ENCODE results near the gene MYO15A.

MYO15A gene

GRCh38 chr17:18167421-18167820, 58.9 kb downstream of the MYO15A start:
- Histone ChIP-seq H3K4me1 (ENCODE audit: insufficient read depth, low read length) (no peaks in the 10 kb centered on the region), H3K4me3 (ENCODE audit: low read length) (no peak overlapping the region), H3K36me3 (ENCODE audit: insufficient read depth, low read depth, low read length) (no peaks in the 10 kb centered on the region)

GRCh38 chr17:18172531-18173278, 64.1 kb downstream of the MYO15A start:
- Histone ChIP-seq H3K4me3 (ENCODE audit: low read length) (no peak overlapping the region), H3K27me3 (ENCODE audit: insufficient read depth, low read length) (no peaks in the 10 kb centered on the region), H3K4me1 (ENCODE audit: insufficient read depth, low read length) (no peaks in the 10 kb centered on the region), H3K9ac (ENCODE audit: low read depth, low read length) (no peak overlapping the region), H3K36me3 (ENCODE audit: insufficient read depth, low read depth, low read length) (no peaks in the 10 kb centered on the region), H3K27ac (ENCODE audit: low read length) (no peak overlapping the region), H3K9me3 (ENCODE audit: insufficient read depth, low read depth, low read length) (no peaks in the 10 kb centered on the region)

More at GRCh38 chr17:18167421-18167820, 58.9 kb downstream of the MYO15A start:
- Histone ChIP-seq H3K27ac (ENCODE audit: low read length) (no peak overlapping the region), H3K9me3 (ENCODE audit: insufficient read depth, low read depth, low read length) (no peaks in the 10 kb centered on the region), H3K9ac (ENCODE audit: low read depth, low read length) (no peak overlapping the region), H3K27me3 (ENCODE audit: insufficient read depth, low read length) (no peaks in the 10 kb centered on the region)

DNA sequence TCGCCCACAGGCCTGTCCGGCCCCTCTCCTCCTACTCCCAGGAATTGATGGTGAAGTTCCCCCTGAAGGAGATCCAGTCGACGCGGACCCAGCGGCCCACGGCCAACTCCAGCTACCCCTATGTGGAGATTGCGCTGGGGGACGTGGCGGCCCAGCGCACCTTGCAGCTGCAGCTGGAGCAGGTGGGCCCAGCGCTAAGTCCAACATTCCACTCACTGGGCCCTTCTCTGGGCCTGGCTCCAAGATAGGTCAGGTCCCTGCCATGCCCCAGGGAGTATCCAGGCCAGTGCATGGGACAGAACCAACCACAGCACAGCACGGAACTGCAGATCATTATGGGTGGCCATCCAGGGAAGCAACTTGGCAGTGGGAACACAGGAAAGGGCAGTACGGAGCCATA, 65.2 kb downstream of the MYO15A start:
- Histone ChIP-seq H3K9me3 (ENCODE audit: insufficient read depth, low read depth, low read length) (no peaks in the 10 kb centered on the region), H3K36me3 (ENCODE audit: insufficient read depth, low read depth, low read length) (no peaks in the 10 kb centered on the region), H3K4me1 (ENCODE audit: insufficient read depth, low read length) (no peaks in the 10 kb centered on the region), H3K4me3 (ENCODE audit: low read length) (no peak overlapping the region), H3K9ac (ENCODE audit: low read depth, low read length) (no peak overlapping the region), H3K27me3 (ENCODE audit: insufficient read depth, low read length) (no peaks in the 10 kb centered on the region), H3K27ac (ENCODE audit: low read length) (no peak overlapping the region)

DNA sequence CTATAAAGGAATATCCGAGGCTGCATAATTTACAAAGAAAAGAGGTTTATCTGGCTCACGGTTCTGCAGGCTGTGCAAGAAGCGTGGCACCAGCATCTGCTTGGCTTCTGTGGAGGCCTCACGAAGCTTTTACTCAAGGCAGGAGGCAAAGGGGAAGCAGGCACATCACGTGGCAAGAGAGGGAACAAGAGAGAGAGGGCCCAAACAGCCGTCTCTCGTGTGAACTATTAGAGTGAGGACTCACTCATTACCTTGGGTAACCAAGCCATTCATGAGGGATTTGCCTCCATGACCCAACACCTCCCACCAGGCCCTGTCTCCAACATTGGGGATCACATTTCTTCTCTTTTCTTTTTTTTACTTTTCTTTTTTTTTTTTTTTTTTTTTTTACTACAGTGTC, 67.6 kb downstream of the MYO15A start:
- no peaks in the 10 kb centered on the region for H3K36me3 ChIP-seq (ENCODE audit: insufficient read depth, low read depth, low read length)

GRCh38 chr17:18177133-18177532, 68.6 kb downstream of the MYO15A start:
- H3K27me3 ChIP-seq (ENCODE audit: insufficient read depth, low read length) = no peaks in the 10 kb centered on the region
- H3K36me3 ChIP-seq (ENCODE audit: insufficient read depth, low read depth, low read length) = no peaks in the 10 kb centered on the region
- no peak overlapping the region for H3K4me3 ChIP-seq (ENCODE audit: low read length)
- no peak overlapping the region for H3K9ac ChIP-seq (ENCODE audit: low read depth, low read length)
- H3K9me3 ChIP-seq (ENCODE audit: insufficient read depth, low read depth, low read length) = no peaks in the 10 kb centered on the region
- no peaks in the 10 kb centered on the region; the same call in 1 of the 2 replicates for H3K4me1 ChIP-seq (ENCODE audit: insufficient read depth, low read length)
- no peak overlapping the region for H3K27ac ChIP-seq (ENCODE audit: low read length)

More for the DNA sequence above, 67.6 kb downstream of the MYO15A start:
- H3K27me3 ChIP-seq (ENCODE audit: insufficient read depth, low read length) = no peaks in the 10 kb centered on the region
- H3K9me3 ChIP-seq (ENCODE audit: insufficient read depth, low read depth, low read length) = no peaks in the 10 kb centered on the region
- no peaks in the 10 kb centered on the region for H3K4me1 ChIP-seq (ENCODE audit: insufficient read depth, low read length)
- no peak overlapping the region for H3K9ac ChIP-seq (ENCODE audit: low read depth, low read length)
- H3K4me3 ChIP-seq (ENCODE audit: low read length) = no peak overlapping the region
- H3K27ac ChIP-seq (ENCODE audit: low read length) = no peak overlapping the region

DNA sequence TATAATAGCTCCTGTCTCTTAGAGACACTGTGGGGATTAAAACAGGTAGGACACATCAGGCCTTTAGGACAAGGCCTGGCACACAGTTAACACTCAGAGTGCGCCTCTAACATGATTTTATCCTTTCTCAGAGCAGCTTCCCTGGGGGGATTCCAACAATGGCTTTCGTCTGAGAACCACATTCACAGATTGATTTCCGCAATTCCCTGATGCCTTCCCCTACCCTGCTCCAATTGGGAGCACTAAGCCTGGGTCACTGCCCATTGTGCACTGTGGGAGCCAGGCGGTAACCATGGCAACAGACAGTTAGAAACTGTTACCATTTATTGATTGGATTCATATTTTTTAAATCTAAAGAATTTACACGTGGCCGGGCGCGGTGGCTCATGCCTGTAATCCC, 69.2 kb downstream of the MYO15A start:
- Histone ChIP-seq H3K9me3 (ENCODE audit: insufficient read depth, low read depth, low read length) (no peaks in the 10 kb centered on the region), H3K36me3 (ENCODE audit: insufficient read depth, low read depth, low read length) (no peaks in the 10 kb centered on the region), H3K4me1 (ENCODE audit: insufficient read depth, low read length) (peaks cover 2% of the 10 kb centered on the region; the same call in 1 of the 2 replicates), H3K4me3 (ENCODE audit: low read length) (no peak overlapping the region), H3K9ac (ENCODE audit: low read depth, low read length) (no peak overlapping the region), H3K27me3 (ENCODE audit: insufficient read depth, low read length) (no peaks in the 10 kb centered on the region), H3K27ac (ENCODE audit: low read length) (no peak overlapping the region)

- no peak overlapping the region for H3K9ac ChIP-seq (ENCODE audit: low read depth, low read length)
- H3K27ac ChIP-seq (ENCODE audit: low read length) = no peak overlapping the region
- no peaks in the 10 kb centered on the region for H3K27me3 ChIP-seq (ENCODE audit: insufficient read depth, low read length)
- no peak overlapping the region for H3K4me3 ChIP-seq (ENCODE audit: low read length)
- peaks cover 2% of the 10 kb centered on the region; the same call in 1 of the 2 replicates for H3K4me1 ChIP-seq (ENCODE audit: insufficient read depth, low read length)
- no peaks in the 10 kb centered on the region for H3K36me3 ChIP-seq (ENCODE audit: insufficient read depth, low read depth, low read length)
- H3K9me3 ChIP-seq (ENCODE audit: insufficient read depth, low read depth, low read length) = no peaks in the 10 kb centered on the region
Observed at GRCh38 chr17:18179196-18179595, 70.6 kb downstream of the MYO15A start.

DNA sequence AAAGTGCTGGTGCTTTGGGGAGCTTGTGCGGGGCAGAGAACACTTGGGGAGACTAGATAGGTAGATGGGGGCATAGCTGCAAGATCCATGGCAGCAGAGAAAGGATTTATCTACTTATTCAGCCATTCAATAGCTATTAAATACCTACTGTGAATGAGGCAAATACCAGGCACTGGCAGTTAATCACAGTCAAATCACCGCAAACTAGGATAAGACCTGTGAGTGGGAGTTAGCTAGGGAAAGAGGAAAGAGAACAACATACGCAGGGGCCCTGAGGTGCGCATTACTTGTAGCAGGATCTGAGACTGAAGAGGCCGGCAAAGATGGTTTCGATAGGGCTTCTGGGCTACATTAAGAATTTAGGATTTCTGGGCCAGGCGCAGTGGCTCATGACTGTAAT, 71.2 kb downstream of the MYO15A start:
- H3K9me3 ChIP-seq (ENCODE audit: insufficient read depth, low read depth, low read length) = no peaks in the 10 kb centered on the region
- H3K4me3 ChIP-seq (ENCODE audit: low read length) = no peak overlapping the region
- no peak overlapping the region for H3K9ac ChIP-seq (ENCODE audit: low read depth, low read length)
- H3K4me1 ChIP-seq (ENCODE audit: insufficient read depth, low read length) = peaks cover 2% of the 10 kb centered on the region; the same call in 1 of the 2 replicates
- no peaks in the 10 kb centered on the region for H3K36me3 ChIP-seq (ENCODE audit: insufficient read depth, low read depth, low read length)
- H3K27ac ChIP-seq (ENCODE audit: low read length) = no peak overlapping the region
- H3K27me3 ChIP-seq (ENCODE audit: insufficient read depth, low read length) = no peaks in the 10 kb centered on the region

DNA sequence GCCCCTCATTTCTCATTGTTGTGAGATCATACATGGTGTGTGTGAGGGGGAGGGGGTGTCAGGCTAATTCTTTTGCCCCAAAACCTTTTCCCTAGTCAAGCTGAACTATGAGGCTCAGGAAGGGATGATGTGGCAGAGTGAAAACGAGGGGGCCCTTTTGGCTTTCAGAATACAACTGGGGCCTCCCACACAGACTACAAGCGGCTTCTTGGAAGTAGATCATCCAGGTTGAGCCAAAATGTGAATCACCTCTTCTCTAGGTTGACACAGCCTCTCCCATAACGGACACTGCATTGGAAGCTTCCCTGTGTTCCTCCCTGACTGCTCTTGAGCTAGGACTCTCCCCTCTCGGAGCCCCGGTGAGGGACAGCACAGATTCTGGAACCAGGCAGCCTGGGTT, 72.8 kb downstream of the MYO15A start:
- Histone ChIP-seq H3K9ac (ENCODE audit: low read depth, low read length) (no peak overlapping the region), H3K27ac (ENCODE audit: low read length) (no peak overlapping the region), H3K4me3 (ENCODE audit: low read length) (no peak overlapping the region)

DNA sequence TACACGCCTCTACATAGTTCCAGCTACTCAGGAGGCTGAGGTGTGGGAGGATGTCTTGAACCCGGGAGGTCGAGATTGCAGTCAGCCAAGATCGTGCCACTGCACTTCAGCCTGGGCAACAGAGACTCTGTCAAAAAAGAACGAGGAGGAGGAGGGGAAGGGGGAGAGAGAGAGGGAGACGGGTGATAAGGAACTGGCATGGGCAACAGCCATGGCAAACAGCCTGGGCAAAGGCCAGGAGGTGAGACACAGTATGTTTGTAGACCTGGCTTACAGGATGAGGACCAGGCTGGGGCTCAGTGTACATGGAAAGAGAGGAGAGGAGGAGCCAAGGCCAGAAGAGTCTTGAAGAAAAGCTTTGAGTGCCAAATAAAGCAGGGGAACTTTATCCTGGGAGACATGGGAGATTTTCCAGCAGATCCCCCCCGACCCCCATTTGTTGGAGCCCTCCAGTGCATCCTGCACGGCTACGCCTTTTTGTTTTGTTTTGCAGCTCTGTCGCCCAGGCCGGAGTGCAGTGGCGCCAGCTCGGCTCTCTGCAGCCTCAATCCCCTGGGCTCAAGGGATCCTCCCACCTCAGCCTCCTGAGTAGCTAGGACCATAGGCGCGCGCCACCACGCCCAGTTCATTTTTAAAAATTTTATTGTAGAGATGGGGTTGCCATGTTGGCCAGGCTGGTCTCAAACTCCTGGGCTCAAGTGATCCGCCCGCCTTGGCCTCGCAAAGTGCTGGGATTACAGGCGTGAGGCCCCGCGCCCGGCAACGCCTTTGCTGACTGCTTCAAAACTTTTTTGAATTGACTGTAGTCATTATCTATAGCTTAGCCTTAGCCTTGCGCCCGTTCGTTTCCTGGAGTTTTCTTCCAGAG, 73.8 kb downstream of the MYO15A start:
- H3K27me3 ChIP-seq (ENCODE audit: insufficient read depth, low read length) = no peaks in the 10 kb centered on the region
- no peaks in the 10 kb centered on the region for H3K9me3 ChIP-seq (ENCODE audit: insufficient read depth, low read depth, low read length)
- peaks cover 14% of the 10 kb centered on the region for H3K4me1 ChIP-seq (ENCODE audit: insufficient read depth, low read length)
- peak overlapping the region; percentile 88 for H3K4me3 ChIP-seq (ENCODE audit: low read length)
- peaks cover 17% of the 10 kb centered on the region for H3K36me3 ChIP-seq (ENCODE audit: insufficient read depth, low read depth, low read length)
- peak overlapping the region; percentile 40 for H3K27ac ChIP-seq (ENCODE audit: low read length)
- peak overlapping the region; percentile 94; the same call in 1 of the 2 replicates for H3K9ac ChIP-seq (ENCODE audit: low read depth, low read length)

More for the DNA sequence above, 72.8 kb downstream of the MYO15A start:
- peaks cover 14% of the 10 kb centered on the region for H3K4me1 ChIP-seq (ENCODE audit: insufficient read depth, low read length)
- no peaks in the 10 kb centered on the region for H3K27me3 ChIP-seq (ENCODE audit: insufficient read depth, low read length)
- H3K36me3 ChIP-seq (ENCODE audit: insufficient read depth, low read depth, low read length) = peaks cover 7% of the 10 kb centered on the region; the same call in 1 of the 2 replicates
- H3K9me3 ChIP-seq (ENCODE audit: insufficient read depth, low read depth, low read length) = no peaks in the 10 kb centered on the region

DNA sequence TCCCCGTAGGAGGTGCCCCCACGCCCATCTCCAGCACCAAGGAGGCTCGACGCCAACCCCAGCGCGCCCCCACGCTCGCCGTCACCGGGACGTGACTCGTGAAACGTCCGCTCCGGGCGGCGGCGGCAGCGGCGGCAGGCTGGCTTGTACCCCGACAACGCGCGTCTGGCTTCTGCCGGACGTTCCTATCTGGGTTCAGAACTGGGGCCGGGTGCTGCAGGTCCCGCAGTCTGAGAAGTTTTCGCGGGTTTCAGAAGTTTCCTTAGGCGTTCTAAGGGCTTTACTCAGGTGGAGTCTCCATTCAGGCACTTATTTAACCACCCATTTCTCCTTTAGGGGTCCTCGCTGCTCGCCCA, 74.4 kb downstream of the MYO15A start:
- peak overlapping the region; percentile 94; the same call in 1 of the 2 replicates for H3K9ac ChIP-seq (ENCODE audit: low read depth, low read length)
- peak overlapping the region; percentile 88 for H3K4me3 ChIP-seq (ENCODE audit: low read length)
- H3K36me3 ChIP-seq (ENCODE audit: insufficient read depth, low read depth, low read length) = peaks cover 23% of the 10 kb centered on the region
- no peaks in the 10 kb centered on the region for H3K9me3 ChIP-seq (ENCODE audit: insufficient read depth, low read depth, low read length)
- H3K4me1 ChIP-seq (ENCODE audit: insufficient read depth, low read length) = peaks cover 14% of the 10 kb centered on the region
- no peaks in the 10 kb centered on the region for H3K27me3 ChIP-seq (ENCODE audit: insufficient read depth, low read length)
- H3K27ac ChIP-seq (ENCODE audit: low read length) = peak overlapping the region; percentile 40
